WTC11 (cell line): ENCODE measurements around the gene ADGRL3. TPM values are rescaled to one million over a fixed set of nuclear protein-coding genes. Genes with fewer than 3 reads are reported as not detected.

Experiments
- ATAC-seq: fragments of 200-7000 bp; cut with Tn5 transposase; 2 replicates; pipeline ENCODE4 v1.10.0; 2021; ENCODE audit warnings: mild to moderate bottlenecking, moderate library complexity
- CTCF ChIA-PET: fragments of 300-600 bp; sonication (Branson Sonifier 250); formaldehyde crosslinking; loops from one replicate; lab custom pipeline; 2021; ENCODE audit warnings: antibody characterized with exemption; lab: Charles Lee
- POLR2A ChIA-PET: fragments of 350-600 bp; sonication (Branson Sonifier 250); formaldehyde crosslinking; loops from one replicate; lab custom pipeline; 2021; ENCODE audit warnings: antibody characterized with exemption; lab: Charles Lee
- DNase-seq: peaks from one replicate; pipeline ENCODE4 v3.0.0; 2021; ENCODE audit warnings: low spot score
- H3K27ac Mint-ChIP-seq: 2 replicates; pipeline ENCODE4 v1.8.0; 2021; ENCODE audit warnings: mixed read lengths
- H3K27me3 Mint-ChIP-seq: 2 replicates; pipeline ENCODE4 v1.8.0; 2021; ENCODE audit warnings: low read depth, mild to moderate bottlenecking, moderate library complexity, mixed read lengths
- H3K36me3 Mint-ChIP-seq: 2 replicates; pipeline ENCODE4 v1.8.0; 2021; ENCODE audit warnings: mixed read lengths
- H3K4me1 Mint-ChIP-seq: 2 replicates; pipeline ENCODE4 v1.8.0; 2022; ENCODE audit warnings: mixed read lengths
- H3K4me3 Mint-ChIP-seq: 2 replicates; pipeline ENCODE4 v1.8.0; 2021; ENCODE audit warnings: mild to moderate bottlenecking, moderate library complexity, mixed read lengths
- H3K9me3 Mint-ChIP-seq: 2 replicates; pipeline ENCODE4 v1.8.0; 2021; ENCODE audit warnings: mixed read lengths
- ATF6 ChIP-seq: sonication (generic); formaldehyde crosslinking; IDR thresholded peaks from 2 replicates; pipeline ENCODE4 v1.8.1; 2023; ENCODE audit warnings: mild to moderate bottlenecking, missing genetic modification reagents
- CDX4 ChIP-seq: fragments of 250-450 bp; sonication (Bioruptor Pico); IDR thresholded peaks from 2 replicates; pipeline ENCODE4 v1.9.0; 2021; ENCODE audit warnings: moderate library complexity, mild to moderate bottlenecking, inconsistent platforms, borderline replicate concordance
- ERG ChIP-seq: fragments of 250-450 bp; sonication (Bioruptor Pico); IDR thresholded peaks from 2 replicates; pipeline ENCODE4 v1.8.0; 2021; ENCODE audit warnings: mild to moderate bottlenecking
- ETV6 ChIP-seq: sonication (generic); formaldehyde crosslinking; IDR thresholded peaks from 2 replicates; pipeline ENCODE4 v1.8.1; 2022; ENCODE audit warnings: mild to moderate bottlenecking, missing genetic modification reagents
- HMGA2 ChIP-seq: fragments of 250-450 bp; sonication (Bioruptor Pico); IDR thresholded peaks from 2 replicates; pipeline ENCODE4 v1.4.0; 2021; ENCODE audit warnings: mild to moderate bottlenecking, moderate library complexity
- IRF1 ChIP-seq: sonication (generic); formaldehyde crosslinking; IDR thresholded peaks from 2 replicates; pipeline ENCODE4 v1.8.0; 2023; ENCODE audit warnings: missing genetic modification reagents
- JAZF1 ChIP-seq: fragments of 250-450 bp; sonication (Bioruptor Pico); IDR thresholded peaks from 2 replicates; pipeline ENCODE4 v1.9.0; 2021; ENCODE audit warnings: moderate library complexity, mild to moderate bottlenecking, inconsistent platforms
- MLX ChIP-seq: sonication (generic); formaldehyde crosslinking; IDR thresholded peaks from 2 replicates; pipeline ENCODE4 v1.8.1; 2023; ENCODE audit warnings: mild to moderate bottlenecking, missing genetic modification reagents, moderate library complexity
- NFATC4 ChIP-seq: fragments of 250-450 bp; sonication (Bioruptor Pico); IDR thresholded peaks from 2 replicates; pipeline ENCODE4 v1.9.0; 2021; ENCODE audit warnings: mild to moderate bottlenecking
- NFE2L1 ChIP-seq: sonication (generic); formaldehyde crosslinking; IDR thresholded peaks from 2 replicates; pipeline ENCODE4 v1.8.1; 2023; ENCODE audit warnings: missing genetic modification reagents
- NR3C1 ChIP-seq: sonication (generic); formaldehyde crosslinking; conservative IDR thresholded peaks from 2 replicates; pipeline ENCODE4 v1.8.1; 2023; ENCODE audit warnings: low read depth, mild to moderate bottlenecking, missing genetic modification reagents
- OVOL2 ChIP-seq: fragments of 250-450 bp; sonication (Bioruptor Pico); IDR thresholded peaks from 2 replicates; pipeline ENCODE4 v1.9.0; 2021; ENCODE audit warnings: mild to moderate bottlenecking, borderline replicate concordance
- RELA ChIP-seq: sonication (generic); formaldehyde crosslinking; IDR thresholded peaks from 2 replicates; pipeline ENCODE4 v1.8.1; 2022; ENCODE audit warnings: missing genetic modification reagents, mild to moderate bottlenecking, borderline replicate concordance
- SMAD4 ChIP-seq: sonication (generic); formaldehyde crosslinking; IDR thresholded peaks from 2 replicates; pipeline ENCODE4 v1.8.0; 2022; ENCODE audit warnings: mild to moderate bottlenecking, missing genetic modification reagents
- TCF7 ChIP-seq: sonication (generic); formaldehyde crosslinking; IDR thresholded peaks from 2 replicates; pipeline ENCODE4 v1.8.0; 2022; ENCODE audit warnings: mild to moderate bottlenecking, low read depth, missing genetic modification reagents, moderate library complexity
- TEAD1 ChIP-seq: sonication (generic); formaldehyde crosslinking; IDR thresholded peaks from 2 replicates; pipeline ENCODE4 v1.8.0; 2022; ENCODE audit warnings: mild to moderate bottlenecking, missing genetic modification reagents
- USF1 ChIP-seq: sonication (generic); formaldehyde crosslinking; IDR thresholded peaks from 2 replicates; pipeline ENCODE4 v1.8.0; 2022; ENCODE audit warnings: mild to moderate bottlenecking, missing genetic modification reagents
- ZNF138 ChIP-seq: sonication (generic); formaldehyde crosslinking; conservative IDR thresholded peaks from 2 replicates; pipeline ENCODE4 v1.8.1; 2022; ENCODE audit warnings: mild to moderate bottlenecking, moderate library complexity, missing genetic modification reagents
- ZNF232 ChIP-seq: sonication (generic); formaldehyde crosslinking; IDR thresholded peaks from 2 replicates; pipeline ENCODE4 v1.8.0; 2022; ENCODE audit warnings: mild to moderate bottlenecking, missing genetic modification reagents
- total RNA-seq: library from RNA; stranded (reverse); gene quantifications from 3 replicates; pipeline ENCODE4 v1.2.3, GENCODE V29; 2021

Gene ADGRL3
- total RNA-seq, 1 experiment from 2014 or later = 8.7 TPM

- POLR2A ChIA-PET = no interaction called here
- H3K9me3 Mint-ChIP-seq = no peaks in the 10 kb centered on the region
- no peaks in the 10 kb centered on the region for H3K27me3 Mint-ChIP-seq
- DNase-seq = peak; percentile 31
- no peaks in the 10 kb centered on the region for H3K36me3 Mint-ChIP-seq
- H3K27ac Mint-ChIP-seq = peak overlapping the region; percentile 39; the same call in 1 of the 2 replicates
- no peak overlapping the region for H3K4me3 Mint-ChIP-seq
- TF ChIP-seq TCF7 (no peak), HMGA2 (CRISPR knock-in tag) (no peak), OVOL2 (no peak), NR3C1 (no peak), MLX (CRISPR knock-in tag) (no peak), ZNF138 (no peak)
- TF ChIP-seq, all 79 proteins: peak for 0
- peak; percentile 93 for ATAC-seq
- CTCF ChIA-PET = interaction anchor here (0.8 to 2.0 kb wide), 4 partner anchors 11 to 118 kb away, joined by 3 to 7 read pairs (median 4); no protein-coding TSS in a partner anchor
- H3K4me1 Mint-ChIP-seq = peaks cover 8% of the 10 kb centered on the region
Observed at GRCh38 chr4:61984260-61984909, 784.3 kb downstream of the ADGRL3 start.

GRCh38 chr4:61985426-61985825 lies 785.3 kb downstream of the ADGRL3 start:
- no peak overlapping the region for H3K27ac Mint-ChIP-seq
- no peak for DNase-seq
- no peak overlapping the region for H3K4me3 Mint-ChIP-seq
- ChIA-PET POLR2A (no interaction called here), CTCF (no interaction called here)
- ATAC-seq = no peak
- no peaks in the 10 kb centered on the region for H3K27me3 Mint-ChIP-seq
- no peaks in the 10 kb centered on the region for H3K36me3 Mint-ChIP-seq
- TF ChIP-seq ATF6 = no peak
- TF ChIP-seq OVOL2 = no peak
- no peak for TF ChIP-seq ZNF232
- no peak for TF ChIP-seq RELA
- no peak for TF ChIP-seq JAZF1 (CRISPR knock-in tag)
- TF ChIP-seq SMAD4 = no peak
- no peak for TF ChIP-seq ERG (CRISPR knock-in tag)
- TF ChIP-seq IRF1 = no peak
- no peak for TF ChIP-seq CDX4 (CRISPR knock-in tag)
- TF ChIP-seq NR3C1 = no peak
- TF ChIP-seq NFATC4 (CRISPR knock-in tag) = no peak
- TF ChIP-seq USF1 (CRISPR knock-in tag) = no peak
- TF ChIP-seq ETV6 (CRISPR knock-in tag) = no peak
- no peak for TF ChIP-seq TEAD1 (CRISPR knock-in tag)
- TF ChIP-seq NFE2L1 (CRISPR knock-in tag) = no peak
- H3K9me3 Mint-ChIP-seq = no peaks in the 10 kb centered on the region
- H3K4me1 Mint-ChIP-seq = peaks cover 8% of the 10 kb centered on the region
